D721Med (cell line): ENCODE data around the gene RPS6KA4.
"Not testable (repeated sequence)": the region's sequence is repeated elsewhere in the genome, so short reads cannot be mapped to it uniquely, and the experiment has no call there.

Experiments used
- DNase-seq: peaks from one replicate; pipeline ENCODE4 v3.0.0; 2011; ENCODE audit warnings: low spot score; ENCODE audit not compliant: insufficient read length
- FAIRE-seq: peaks from 2 replicates; lab custom pipeline; 2011; peaks lifted over from hg19 to GRCh38; lab: Jason Lieb, UNC
- TF ChIP-seq, protein P1 (sequence below): IDR thresholded peaks from 2 replicates; pipeline ENCODE4 v1.5.1; 2012; ENCODE audit warnings: mild to moderate bottlenecking, control low read depth; ENCODE audit not compliant: insufficient read depth; ENCODE audit errors: missing control alignments

The RPS6KA4 gene

DNA sequence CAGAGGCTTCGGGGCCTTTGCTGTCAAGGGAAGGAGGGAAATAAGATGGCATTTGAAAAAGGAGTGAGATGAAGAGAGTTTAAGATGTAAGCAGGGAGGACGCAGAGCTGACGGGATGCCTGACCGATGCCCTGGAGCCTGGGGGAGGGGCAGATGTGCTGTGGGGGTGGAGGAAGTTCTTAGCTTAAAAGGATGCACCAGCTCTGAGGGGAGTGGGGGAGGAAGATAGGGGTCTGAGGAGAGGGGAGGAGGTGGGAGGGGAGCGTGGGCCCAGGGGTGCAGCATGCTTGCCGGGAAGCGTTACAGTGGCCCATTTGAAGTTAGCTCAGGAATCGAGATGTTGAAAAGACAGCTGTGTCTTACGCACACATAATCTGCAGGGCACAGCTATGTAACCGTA is 56.3 kb downstream of the RPS6KA4 start:
- DNase-seq (no peak), FAIRE-seq (no peak)
- TF ChIP-seq, protein P1, sequence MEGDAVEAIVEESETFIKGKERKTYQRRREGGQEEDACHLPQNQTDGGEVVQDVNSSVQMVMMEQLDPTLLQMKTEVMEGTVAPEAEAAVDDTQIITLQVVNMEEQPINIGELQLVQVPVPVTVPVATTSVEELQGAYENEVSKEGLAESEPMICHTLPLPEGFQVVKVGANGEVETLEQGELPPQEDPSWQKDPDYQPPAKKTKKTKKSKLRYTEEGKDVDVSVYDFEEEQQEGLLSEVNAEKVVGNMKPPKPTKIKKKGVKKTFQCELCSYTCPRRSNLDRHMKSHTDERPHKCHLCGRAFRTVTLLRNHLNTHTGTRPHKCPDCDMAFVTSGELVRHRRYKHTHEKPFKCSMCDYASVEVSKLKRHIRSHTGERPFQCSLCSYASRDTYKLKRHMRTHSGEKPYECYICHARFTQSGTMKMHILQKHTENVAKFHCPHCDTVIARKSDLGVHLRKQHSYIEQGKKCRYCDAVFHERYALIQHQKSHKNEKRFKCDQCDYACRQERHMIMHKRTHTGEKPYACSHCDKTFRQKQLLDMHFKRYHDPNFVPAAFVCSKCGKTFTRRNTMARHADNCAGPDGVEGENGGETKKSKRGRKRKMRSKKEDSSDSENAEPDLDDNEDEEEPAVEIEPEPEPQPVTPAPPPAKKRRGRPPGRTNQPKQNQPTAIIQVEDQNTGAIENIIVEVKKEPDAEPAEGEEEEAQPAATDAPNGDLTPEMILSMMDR: no peak

DNA sequence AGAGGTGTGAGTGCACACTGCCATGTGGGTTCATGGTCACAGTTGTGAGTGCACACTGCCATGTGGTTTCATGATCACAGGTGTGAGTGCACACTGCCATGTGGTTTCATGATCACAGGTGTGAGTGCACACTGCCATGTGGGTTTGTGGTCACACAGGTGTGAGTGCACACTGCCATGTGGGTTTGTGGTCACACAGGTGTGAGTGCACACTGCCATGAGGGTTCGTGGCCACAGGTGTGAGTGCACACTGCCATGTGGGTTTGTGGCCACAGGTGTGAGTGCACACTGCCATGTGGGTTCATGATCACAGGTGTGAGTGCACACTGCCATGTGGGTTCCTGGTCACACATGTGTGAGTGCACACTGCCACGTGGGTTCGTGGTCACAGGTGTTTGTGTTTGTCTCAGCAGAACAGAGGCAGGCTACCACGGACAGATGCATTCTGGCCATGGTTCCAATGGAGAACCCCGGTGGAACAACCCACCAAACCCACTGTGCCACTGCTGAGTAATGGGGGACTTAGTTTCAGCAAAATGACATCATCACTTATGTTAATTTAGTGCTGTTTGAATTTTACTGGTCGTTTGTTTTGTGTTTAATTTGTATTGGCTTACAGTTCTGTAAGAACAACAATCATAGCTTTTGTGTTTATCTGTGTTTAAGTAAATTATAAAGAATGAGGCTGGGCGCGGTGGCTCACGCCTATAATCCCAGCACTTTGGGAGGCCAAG is 57.2 kb downstream of the RPS6KA4 start:
- no peak for FAIRE-seq

DNA sequence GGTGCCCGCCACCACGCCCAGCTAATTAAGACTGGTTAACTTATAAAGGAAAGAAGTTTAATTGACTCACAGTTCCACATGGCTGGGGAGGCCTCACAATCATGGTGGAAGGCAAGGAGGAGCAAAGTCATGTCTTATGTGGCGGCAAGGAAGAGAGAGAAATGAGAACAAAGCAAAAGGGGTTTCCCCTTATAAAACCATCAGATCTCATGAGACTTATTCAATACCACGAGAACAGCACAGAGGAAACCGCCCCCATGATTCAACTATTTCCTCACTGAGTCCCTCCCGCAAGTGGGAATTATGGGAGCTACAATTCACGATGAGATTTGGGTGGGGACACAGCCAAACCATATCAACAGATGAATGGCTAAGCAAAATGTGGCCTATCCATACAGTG is 59.3 kb downstream of the RPS6KA4 start:
- FAIRE-seq, DNase-seq: not testable (repeated sequence)

More for the DNA sequence above, 57.2 kb downstream of the RPS6KA4 start:
- TF ChIP-seq, protein P1: no peak
- DNase-seq: no peak

DNA sequence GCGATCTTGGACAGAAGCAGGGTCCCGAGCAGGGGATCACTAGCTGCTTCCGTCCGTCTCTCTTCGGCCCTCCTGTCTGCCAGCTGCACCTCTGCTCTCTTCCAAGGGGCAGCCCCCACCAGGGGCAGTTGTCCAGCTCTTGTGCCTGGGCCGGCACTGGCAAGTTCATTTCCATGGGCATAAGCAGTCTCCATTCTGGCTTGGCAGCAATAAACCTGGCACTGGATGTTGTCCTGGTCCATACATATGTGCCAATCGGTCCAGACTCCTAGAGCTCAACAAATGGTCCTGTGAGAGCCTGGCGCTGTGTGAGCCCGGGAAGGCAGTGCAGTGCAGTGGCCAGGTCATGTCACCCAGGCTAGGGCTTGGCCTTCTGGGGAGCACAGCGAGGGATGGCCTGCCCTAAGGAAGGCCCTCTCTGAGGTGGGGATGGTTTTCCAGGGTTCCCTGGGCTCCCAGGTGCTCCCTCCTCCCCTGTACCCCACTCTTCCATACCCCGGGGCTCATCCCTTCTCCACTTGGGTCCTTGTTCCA is 60.4 kb downstream of the RPS6KA4 start:
- FAIRE-seq (no peak), DNase-seq (no peak)
- TF ChIP-seq, protein P1: no peak

DNA sequence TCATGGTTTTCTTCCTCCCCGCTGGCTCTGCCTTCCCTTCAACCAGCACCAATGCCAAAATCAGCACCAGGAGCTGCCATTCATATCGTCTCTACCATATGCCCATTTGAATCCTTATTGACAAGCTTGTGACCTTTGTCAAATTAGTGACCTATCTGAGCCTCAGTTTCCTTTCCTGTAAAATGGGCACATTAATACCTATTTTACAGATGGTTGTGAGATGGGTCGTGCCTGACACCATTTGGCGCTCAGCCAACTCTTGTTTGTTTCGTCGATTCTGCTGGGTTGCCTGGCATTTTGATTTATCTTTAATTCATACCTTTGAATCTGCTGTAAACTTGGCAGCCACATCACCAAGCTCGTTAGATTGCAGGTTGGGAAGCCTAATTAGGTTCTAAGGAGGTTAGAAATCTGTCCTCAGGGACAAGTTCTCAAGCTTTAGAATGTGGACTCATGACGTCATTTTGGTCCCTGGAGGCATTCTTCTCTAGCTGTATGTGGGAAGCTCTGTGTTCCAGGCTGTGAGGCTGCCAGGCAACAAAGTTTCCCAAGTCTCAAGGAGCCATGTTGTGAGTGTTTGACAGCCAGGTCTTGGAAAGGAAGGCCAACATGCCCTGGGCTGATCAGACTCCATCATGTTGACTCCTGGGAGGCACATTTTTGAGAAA is 61.0 kb downstream of the RPS6KA4 start:
- no peak for FAIRE-seq
- TF ChIP-seq, protein P1: no peak
- no peak for DNase-seq
